ENCODE results near the gene KLK12.

KLK12 gene

DNA sequence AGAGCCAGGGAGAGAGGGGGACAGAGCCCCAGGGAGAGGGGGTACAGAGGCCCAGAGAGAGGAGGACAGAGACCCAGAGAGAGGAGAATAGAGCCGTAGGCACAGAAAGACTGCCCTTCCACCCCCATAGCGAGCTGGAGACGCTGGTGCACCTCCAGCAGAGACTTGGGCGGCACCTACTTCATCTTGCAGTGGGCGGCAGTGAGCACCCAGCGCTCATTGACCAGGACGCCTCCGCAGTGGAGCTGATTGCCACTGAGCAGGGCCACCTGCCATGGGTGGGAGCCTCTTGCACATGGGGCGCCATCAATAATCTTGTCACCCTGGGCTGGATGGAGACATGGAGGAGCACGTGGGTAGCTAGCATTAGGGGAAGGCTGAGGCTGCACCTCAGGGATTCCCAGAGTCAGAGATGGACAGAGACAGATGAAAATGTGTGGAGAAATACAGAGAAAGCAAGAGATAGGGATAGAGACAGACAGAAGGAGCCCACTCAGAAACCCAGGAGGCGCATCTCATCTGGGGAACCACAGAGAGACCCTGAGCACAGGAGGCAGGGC lies 53.1 kb downstream of the KLK12 start:
- DNase-seq (ENCODE audit: low spot score) = no peak

DNA sequence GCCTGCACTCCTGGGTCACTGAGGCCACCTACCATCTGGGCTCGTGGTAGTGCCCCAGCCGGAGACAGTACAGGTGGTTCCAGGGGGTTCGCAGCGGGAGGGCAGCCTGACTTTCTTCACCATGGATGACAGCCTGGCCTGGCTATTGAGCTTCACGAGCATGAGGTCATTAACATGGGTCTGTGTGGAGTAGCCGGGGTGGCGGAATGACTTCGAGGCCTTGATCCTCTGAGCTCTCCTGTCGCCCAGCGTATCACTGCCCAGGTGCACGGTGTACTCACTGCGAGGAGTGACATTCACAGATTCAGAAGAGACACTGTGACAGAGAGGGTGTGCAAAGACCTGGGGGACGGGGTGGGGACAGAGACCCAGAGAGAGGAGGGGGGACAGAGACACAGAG lies 54.6 kb downstream of the KLK12 start:
- DNase-seq (ENCODE audit: low spot score) = no peak

DNA sequence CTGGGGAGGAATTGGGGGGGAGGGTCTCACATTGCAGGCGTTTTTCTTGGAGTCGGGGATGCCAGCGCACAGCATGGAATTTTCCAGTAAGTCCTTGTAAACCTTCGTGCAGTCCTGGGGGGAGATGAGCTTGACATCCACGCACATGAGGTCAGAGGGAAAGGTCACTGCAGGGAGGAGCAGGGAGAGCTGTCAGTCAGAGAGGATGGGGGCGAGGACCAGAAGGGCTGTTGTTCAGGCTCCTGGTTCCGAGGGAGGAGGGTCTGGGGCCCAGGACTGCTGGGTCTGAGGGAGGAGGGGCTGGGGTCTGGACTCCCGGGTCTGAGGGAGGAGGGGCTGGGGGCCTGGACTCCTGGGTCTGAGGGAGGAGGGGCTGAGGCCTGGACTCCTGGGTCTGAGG lies 55.0 kb downstream of the KLK12 start:
- DNase-seq (ENCODE audit: low spot score) = no peak
